NCI-H1436 treated with DMSO at 0.1 percent for 48 hours (cell line): ENCODE results near the gene CFAP74.

Experiments
- DNase-seq: peaks from one replicate; lab custom pipeline; 2025; lab: John Stamatoyannopoulos, UW

CFAP74 gene

GRCh38 chr1:2042830-2043773 is 39.5 kb upstream of the CFAP74 start:
- no peak for DNase-seq

- DNase-seq = no peak
Observed at GRCh38 chr1:2041887-2042286, 38.3 kb upstream of the CFAP74 start.

- no peak for DNase-seq
Observed at GRCh38 chr1:2041305-2041704, 37.7 kb upstream of the CFAP74 start.

- no peak for DNase-seq
Observed at GRCh38 chr1:2039251-2039650, 35.7 kb upstream of the CFAP74 start.

GRCh38 chr1:2038229-2038628 is 34.6 kb upstream of the CFAP74 start:
- DNase-seq = no peak

- DNase-seq = no peak
Observed at GRCh38 chr1:2037314-2037979, 33.9 kb upstream of the CFAP74 start.

- no peak for DNase-seq
Observed at GRCh38 chr1:2036287-2036686, 32.7 kb upstream of the CFAP74 start.

GRCh38 chr1:2033165-2033564 is 29.6 kb upstream of the CFAP74 start:
- no peak for DNase-seq

GRCh38 chr1:2032737-2033136 is 29.2 kb upstream of the CFAP74 start:
- no peak for DNase-seq

GRCh38 chr1:2031546-2032540 is 28.3 kb upstream of the CFAP74 start:
- no peak for DNase-seq

GRCh38 chr1:2030076-2030871 is 26.7 kb upstream of the CFAP74 start:
- DNase-seq = no peak

- no peak for DNase-seq
Observed at GRCh38 chr1:2029561-2029960, 26.0 kb upstream of the CFAP74 start.

GRCh38 chr1:2028870-2029560 is 25.4 kb upstream of the CFAP74 start:
- no peak for DNase-seq

GRCh38 chr1:2027961-2028583 is 24.5 kb upstream of the CFAP74 start:
- no peak for DNase-seq

- DNase-seq = no peak
Observed at GRCh38 chr1:2025491-2025981, 21.9 kb upstream of the CFAP74 start.

GRCh38 chr1:2024887-2025286 is 21.3 kb upstream of the CFAP74 start:
- no peak for DNase-seq

- DNase-seq = no peak
Observed at GRCh38 chr1:2024451-2024850, 20.9 kb upstream of the CFAP74 start.

- DNase-seq = no peak
Observed at GRCh38 chr1:2023187-2023586, 19.6 kb upstream of the CFAP74 start.

GRCh38 chr1:2022063-2022770 is 18.6 kb upstream of the CFAP74 start:
- DNase-seq = no peak
